PC-3 (cell line): Measurements from ENCODE around the gene ZNF567. TPM values are rescaled to one million over a fixed set of nuclear protein-coding genes. Genes with fewer than 3 reads are reported as not detected.
"Not testable (repeated sequence)": the region's sequence is repeated elsewhere in the genome, so short reads cannot be mapped to it uniquely, and the experiment has no call there.

Experiments
- ATAC-seq: fragments of 200-7000 bp; cut with Tn5 transposase; 2 replicates; pipeline ENCODE4 v1.9.1; 2020; ENCODE audit warnings: mild to moderate bottlenecking, moderate library complexity
- BruUV-seq: library from RNA; stranded (reverse); fragments of 400-500 nt; replicated peaks from 2 replicates; lab custom pipeline; 2021; lab: Mats Ljungman, UMichigan
- CTCF ChIA-PET: fragments of 300-600 bp; sonication (Branson Sonifier 250); formaldehyde crosslinking; loops from one replicate; lab custom pipeline; 2022; ENCODE audit warnings: antibody characterized with exemption; lab: Charles Lee
- POLR2A ChIA-PET: fragments of 300-600 bp; sonication (Branson Sonifier 250); formaldehyde crosslinking; loops from one replicate; lab custom pipeline; 2022; ENCODE audit warnings: antibody characterized with exemption; ENCODE audit not compliant: unreplicated experiment; lab: Charles Lee
- DNase-seq: peaks from one replicate; pipeline ENCODE4 v3.0.0-alpha.2; 2015
- H2AFZ ChIP-seq: fragments of 300-600 bp; sonication (generic); 2 replicates; pipeline ENCODE4 v1.6.0; 2016; ENCODE audit warnings: antibody characterized with exemption, low read length
- H3F3A ChIP-seq: fragments of 300-600 bp; sonication (generic); one replicate; pipeline ENCODE4 v1.6.0; 2017; ENCODE audit warnings: antibody characterized with exemption, low read length, control low read depth, mild to moderate bottlenecking; ENCODE audit not compliant: unreplicated experiment
- H3K27ac ChIP-seq: fragments of 300-600 bp; sonication (generic); 2 replicates; pipeline ENCODE4 v1.5.1; 2016; ENCODE audit warnings: mild to moderate bottlenecking, low read length
- H3K27me3 ChIP-seq: fragments of 300-600 bp; sonication (generic); 2 replicates; pipeline ENCODE4 v1.6.1; 2016; ENCODE audit warnings: low read length, mixed read lengths
- H3K36me3 ChIP-seq: fragments of 300-600 bp; sonication (generic); 2 replicates; pipeline ENCODE4 v1.6.1; 2016; ENCODE audit warnings: low read depth, mixed run types, low read length, mixed read lengths
- H3K4me1 ChIP-seq: fragments of 300-600 bp; sonication (generic); 2 replicates; pipeline ENCODE4 v1.5.1; 2016; ENCODE audit warnings: low read length; ENCODE audit not compliant: insufficient read depth
- H3K4me2 ChIP-seq: fragments of 300-600 bp; sonication (generic); 2 replicates; pipeline ENCODE4 v1.6.0; 2016; ENCODE audit warnings: low read length
- H3K4me3 ChIP-seq: fragments of 300-600 bp; sonication (generic); 2 replicates; pipeline ENCODE4 v1.5.1; 2016; ENCODE audit warnings: mild to moderate bottlenecking, low read length, mixed read lengths
- H3K79me2 ChIP-seq: fragments of 300-600 bp; sonication (generic); 2 replicates; pipeline ENCODE4 v1.6.1; 2017; ENCODE audit warnings: low read length, mixed read lengths
- H3K9ac ChIP-seq: fragments of 300-600 bp; sonication (generic); 2 replicates; pipeline ENCODE4 v1.6.0; 2016; ENCODE audit warnings: mild to moderate bottlenecking, low read length
- H3K9me2 ChIP-seq: fragments of 300-600 bp; sonication (generic); replicated peaks from 2 replicates; pipeline ENCODE4 v1.6.1; 2016; ENCODE audit warnings: mixed run types, low read length, mixed read lengths
- H3K9me3 ChIP-seq: fragments of 300-600 bp; sonication (generic); 2 replicates; pipeline ENCODE4 v1.6.1; 2016; ENCODE audit warnings: low read length, mixed read lengths
- H4K20me1 ChIP-seq: fragments of 300-600 bp; sonication (generic); 2 replicates; pipeline ENCODE4 v1.6.1; 2016; ENCODE audit warnings: low read length, mixed read lengths
- CTCF ChIP-seq: fragments of 300-600 bp; sonication (generic); conservative IDR thresholded peaks from 2 replicates; pipeline ENCODE4 v1.5.1; 2017; ENCODE audit warnings: antibody characterized with exemption, low read depth, mild to moderate bottlenecking, low read length
- EZH2 ChIP-seq: fragments of 300-600 bp; sonication (generic); IDR thresholded peaks from one replicate; pipeline ENCODE4 v1.6.1; 2017; ENCODE audit warnings: antibody characterized with exemption, mild to moderate bottlenecking, low read length; ENCODE audit not compliant: unreplicated experiment
- EZH2phosphoT487 ChIP-seq: fragments of 300-600 bp; sonication (generic); IDR thresholded peaks from 2 replicates; pipeline ENCODE4 v1.6.1; 2018; ENCODE audit warnings: mild to moderate bottlenecking, antibody characterized with exemption, low read length, borderline replicate concordance
- intact Hi-C: fragments of 100-400 bp; cut with micrococcal nuclease; formaldehyde crosslinking; loops from 2 replicates; pipeline ENCODE4 v1.9.0; 2023
- total RNA-seq: library from RNA; depleted of rRNA; stranded (reverse); fragments of >200 nt; gene quantifications from 2 replicates; pipeline ENCODE4 v1.2.3, GENCODE V29; 2014

Gene ZNF567
- total RNA-seq, 1 experiment from 2014 or later: 6.5 TPM

GRCh38 chr19:36745870-36746269 is 58.5 kb downstream of the ZNF567 start:
- TF ChIP-seq EZH2: no peak
- no peak overlapping the region for H3K4me3 ChIP-seq
- H3K36me3 ChIP-seq: peaks cover 48% of the 10 kb centered on the region
- no peaks in the 10 kb centered on the region for H3K4me1 ChIP-seq
- peaks cover 28% of the 10 kb centered on the region for H3K9me3 ChIP-seq
- H3F3A ChIP-seq: no peaks in the 10 kb centered on the region
- intact Hi-C loops: no loop called here
- ChIA-PET CTCF (no interaction called here), POLR2A (no interaction called here)
- no peaks in the 10 kb centered on the region for H3K79me2 ChIP-seq
- no peak overlapping the region for H3K9ac ChIP-seq
- H3K9me2 ChIP-seq: no peaks in the 10 kb centered on the region
- ATAC-seq (no peak), DNase-seq (no peak)
- H3K4me2 ChIP-seq: no peak overlapping the region
- no peaks in the 10 kb centered on the region for H3K27me3 ChIP-seq
- H2AFZ ChIP-seq: no peak overlapping the region
- no TSS peak for BruUV-seq
- H3K27ac ChIP-seq: no peak overlapping the region
- no peaks in the 10 kb centered on the region for H4K20me1 ChIP-seq

- TF ChIP-seq EZH2 (no peak), EZH2phosphoT487 (no peak), CTCF (no peak)
- no peaks in the 10 kb centered on the region for H3K4me1 ChIP-seq
- CTCF ChIA-PET: no interaction called here
- H3K27me3 ChIP-seq: no peaks in the 10 kb centered on the region
- BruUV-seq: no TSS peak
- H3K27ac ChIP-seq: no peak overlapping the region
- no peak overlapping the region for H2AFZ ChIP-seq
- H4K20me1 ChIP-seq: no peaks in the 10 kb centered on the region
- no peak for ATAC-seq
- no peak overlapping the region for H3K4me2 ChIP-seq
- peaks cover 67% of the 10 kb centered on the region for H3K36me3 ChIP-seq
- DNase-seq: no peak
- H3K9ac ChIP-seq: no peak overlapping the region
- H3K4me3 ChIP-seq: no peak overlapping the region
- H3K9me3 ChIP-seq: peaks cover 28% of the 10 kb centered on the region
- no peaks in the 10 kb centered on the region for H3K79me2 ChIP-seq
- intact Hi-C loops: no loop called here
- POLR2A ChIA-PET: no interaction called here
- no peaks in the 10 kb centered on the region for H3K9me2 ChIP-seq
- no peaks in the 10 kb centered on the region for H3F3A ChIP-seq
Measured at GRCh38 chr19:36747750-36748149, 60.3 kb downstream of the ZNF567 start.

GRCh38 chr19:36748431-36749275 is 61.2 kb downstream of the ZNF567 start:
- H3K79me2 ChIP-seq: no peaks in the 10 kb centered on the region
- no peak overlapping the region for H3K4me3 ChIP-seq
- H3K9me2 ChIP-seq: no peaks in the 10 kb centered on the region
- intact Hi-C loops: no loop called here
- peaks cover 74% of the 10 kb centered on the region for H3K36me3 ChIP-seq
- CTCF ChIA-PET: no interaction called here
- POLR2A ChIA-PET: no interaction called here
- no peak overlapping the region for H3K4me2 ChIP-seq
- no peak overlapping the region for H3K9ac ChIP-seq
- DNase-seq (no peak), ATAC-seq (no peak)
- peaks cover 28% of the 10 kb centered on the region for H3K9me3 ChIP-seq
- no peaks in the 10 kb centered on the region for H3K27me3 ChIP-seq
- BruUV-seq: no TSS peak
- H3K27ac ChIP-seq: no peak overlapping the region
- H4K20me1 ChIP-seq: no peaks in the 10 kb centered on the region
- H2AFZ ChIP-seq: no peak overlapping the region
- H3F3A ChIP-seq: no peaks in the 10 kb centered on the region
- TF ChIP-seq CTCF (no peak), EZH2phosphoT487 (no peak)
- no peaks in the 10 kb centered on the region for H3K4me1 ChIP-seq

- H3K9me2 ChIP-seq, BruUV-seq, ATAC-seq, CTCF ChIA-PET, H3K79me2 ChIP-seq, H2AFZ ChIP-seq, H3K9ac ChIP-seq, DNase-seq, H3K4me3 ChIP-seq, H3K4me2 ChIP-seq, H4K20me1 ChIP-seq, H3F3A ChIP-seq, intact Hi-C loops, H3K27me3 ChIP-seq, H3K4me1 ChIP-seq, POLR2A ChIA-PET, H3K27ac ChIP-seq: not testable (repeated sequence)
- Histone ChIP-seq H3K36me3 (peaks cover 77% of the 10 kb centered on the region), H3K9me3 (peaks cover 28% of the 10 kb centered on the region)
Measured at GRCh38 chr19:36749613-36750012, 62.2 kb downstream of the ZNF567 start.
